HEK293 (cell line): ENCODE measurements around the gene NEK9.

ENCODE experiments used
- BCL11A ChIP-seq: fragments of 450-650 bp; formaldehyde crosslinking; IDR thresholded peaks from 2 replicates; pipeline ENCODE4 v1.5.1; 2016; ENCODE audit warnings: low read depth, missing biosample characterization, missing genetic modification characterization
- HIC1 ChIP-seq: fragments of 450-650 bp; formaldehyde crosslinking; IDR thresholded peaks from 2 replicates; pipeline ENCODE4 v1.5.1; 2016; ENCODE audit warnings: missing biosample characterization, missing genetic modification characterization
- IKZF3 ChIP-seq: fragments of 450-650 bp; IDR thresholded peaks from 2 replicates; pipeline ENCODE4 v1.5.0; 2018; ENCODE audit warnings: missing biosample characterization, mild to moderate bottlenecking, missing genetic modification characterization, moderate library complexity
- KLF8 ChIP-seq: fragments of 450-650 bp; formaldehyde crosslinking; IDR thresholded peaks from 2 replicates; pipeline ENCODE4 v1.5.1; 2016; ENCODE audit warnings: missing biosample characterization, missing genetic modification characterization
- PBX3 ChIP-seq: sonication (generic); formaldehyde crosslinking; IDR thresholded peaks from 2 replicates; pipeline ENCODE4 v1.8.1; 2022; ENCODE audit warnings: mild to moderate bottlenecking, moderate library complexity, missing genetic modification reagents
- REPIN1 ChIP-seq: fragments of 450-650 bp; formaldehyde crosslinking; IDR thresholded peaks from 2 replicates; pipeline ENCODE4 v1.5.1; 2017; ENCODE audit warnings: missing biosample characterization, missing genetic modification characterization, low read depth
- SP2 ChIP-seq: fragments of 450-650 bp; formaldehyde crosslinking; IDR thresholded peaks from 2 replicates; pipeline ENCODE4 v1.5.1; 2016; ENCODE audit warnings: missing biosample characterization, missing genetic modification characterization
- TRIM28 ChIP-seq: IDR thresholded peaks from 2 replicates; pipeline ENCODE4 v1.6.1; 2011; ENCODE audit warnings: low read length, control low read depth, borderline replicate concordance
- ZBTB10 ChIP-seq: fragments of 450-650 bp; formaldehyde crosslinking; IDR thresholded peaks from 2 replicates; pipeline ENCODE4 v1.5.1; 2016; ENCODE audit warnings: missing biosample characterization, missing genetic modification characterization
- ZBTB20 ChIP-seq: fragments of 450-650 bp; formaldehyde crosslinking; IDR thresholded peaks from 2 replicates; pipeline ENCODE4 v1.5.1; 2016; ENCODE audit warnings: missing biosample characterization, missing genetic modification characterization
- ZFHX2 ChIP-seq: fragments of 450-650 bp; formaldehyde crosslinking; conservative IDR thresholded peaks from 2 replicates; pipeline ENCODE4 v1.5.1; 2016; ENCODE audit warnings: missing biosample characterization, missing genetic modification characterization
- ZNF148 ChIP-seq: fragments of 450-650 bp; formaldehyde crosslinking; IDR thresholded peaks from 2 replicates; pipeline ENCODE4 v1.5.0; 2017; ENCODE audit warnings: missing biosample characterization, missing genetic modification characterization, borderline replicate concordance
- ZNF155 ChIP-seq: fragments of 450-650 bp; formaldehyde crosslinking; IDR thresholded peaks from 2 replicates; pipeline ENCODE4 v1.5.1; 2016; ENCODE audit warnings: missing biosample characterization, missing genetic modification characterization
- ZNF16 ChIP-seq: fragments of 450-650 bp; formaldehyde crosslinking; IDR thresholded peaks from 2 replicates; pipeline ENCODE4 v1.5.1; 2016; ENCODE audit warnings: low read depth, missing biosample characterization, missing genetic modification characterization
- ZNF19 ChIP-seq: fragments of 450-650 bp; formaldehyde crosslinking; IDR thresholded peaks from 2 replicates; pipeline ENCODE4; 2016; ENCODE audit warnings: missing biosample characterization, missing genetic modification characterization, low read depth
- ZNF211 ChIP-seq: fragments of 450-650 bp; formaldehyde crosslinking; IDR thresholded peaks from 2 replicates; pipeline ENCODE4 v1.5.1; 2016; ENCODE audit warnings: low read depth, missing biosample characterization, missing genetic modification characterization
- ZNF423 ChIP-seq: fragments of 450-650 bp; formaldehyde crosslinking; IDR thresholded peaks from 2 replicates; pipeline ENCODE4 v1.5.1; 2016; ENCODE audit warnings: missing biosample characterization, missing genetic modification characterization
- ZNF513 ChIP-seq: fragments of 450-650 bp; IDR thresholded peaks from 2 replicates; pipeline ENCODE4 v1.5.1; 2018; ENCODE audit warnings: missing biosample characterization, missing genetic modification characterization
- ZNF514 ChIP-seq: fragments of 450-650 bp; formaldehyde crosslinking; IDR thresholded peaks from 2 replicates; pipeline ENCODE4 v1.5.1; 2016; ENCODE audit warnings: missing biosample characterization, missing genetic modification characterization
- ZNF571 ChIP-seq: fragments of 450-650 bp; formaldehyde crosslinking; IDR thresholded peaks from 2 replicates; pipeline ENCODE4 v1.5.0; 2017; ENCODE audit warnings: missing biosample characterization, missing genetic modification characterization
- ZNF670 ChIP-seq: fragments of 450-650 bp; formaldehyde crosslinking; IDR thresholded peaks from 2 replicates; pipeline ENCODE4 v1.5.1; 2016; ENCODE audit warnings: missing biosample characterization, missing genetic modification characterization, low read depth
- ZNF830 ChIP-seq: fragments of 450-650 bp; IDR thresholded peaks from 2 replicates; pipeline ENCODE4 v1.5.0; 2018; ENCODE audit warnings: missing biosample characterization, missing genetic modification characterization, low read depth, mild to moderate bottlenecking, moderate library complexity
- ZSCAN30 ChIP-seq: fragments of 450-650 bp; IDR thresholded peaks from 2 replicates; pipeline ENCODE4 v1.5.1; 2018; ENCODE audit warnings: missing biosample characterization, mild to moderate bottlenecking, missing genetic modification characterization, moderate library complexity

The NEK9 gene

GRCh38 chr14:75176142-75176820 lies 49.4 kb upstream of the NEK9 start, which contains the start of gene TMED10 (continued):
- TF ChIP-seq HIC1 (tag by site-specific recombination), result no peak
- TF ChIP-seq ZSCAN30, result peak; percentile 52; the same call in 1 of the 2 replicates
- TF ChIP-seq BCL11A (tag by site-specific recombination), result no peak
- TF ChIP-seq ZFHX2 (tag by site-specific recombination), result peak; percentile 59
- TF ChIP-seq ZNF514 (tag by site-specific recombination), result no peak
- no peak for TF ChIP-seq ZNF513 (tag by site-specific recombination)
- TF ChIP-seq ZBTB20 (tag by site-specific recombination), result peak; percentile 59; the same call in 1 of the 2 replicates
- TF ChIP-seq SP2 (tag by site-specific recombination), result peak; percentile 53
- no peak for TF ChIP-seq ZNF571
- no peak for TF ChIP-seq ZNF211
- peak; percentile 82 for TF ChIP-seq ZBTB10 (tag by site-specific recombination)
- no peak for TF ChIP-seq ZNF830 (tag by site-specific recombination)
- TF ChIP-seq ZNF16 (tag by site-specific recombination), result no peak
- TF ChIP-seq IKZF3 (tag by site-specific recombination), result no peak
- peak; percentile 69 for TF ChIP-seq ZNF423 (tag by site-specific recombination)
- TF ChIP-seq REPIN1 (tag by site-specific recombination), result no peak
- peak; percentile 34 for TF ChIP-seq KLF8 (tag by site-specific recombination)
- no peak for TF ChIP-seq ZNF670
- no peak for TF ChIP-seq TRIM28
- no peak for TF ChIP-seq ZNF19
- no peak for TF ChIP-seq ZNF148
- TF ChIP-seq ZNF155, result no peak
- no peak for TF ChIP-seq PBX3 (CRISPR knock-in tag)
